GM12878 (cell line): ENCODE measurements around the gene CBX7. TPM values are rescaled to one million over a fixed set of nuclear protein-coding genes. Genes with fewer than 3 reads are reported as not detected.

Experiments used
- ASH2L ChIP-seq: fragments of 300-600, 200-600 bp; sonication (generic); IDR thresholded peaks from 2 replicates; pipeline ENCODE4 v1.6.1; 2017; ENCODE audit warnings: low read depth, mild to moderate bottlenecking, borderline replicate concordance
- FOS ChIP-seq: IDR thresholded peaks from 3 replicates; pipeline ENCODE4 v1.6.1; 2011; ENCODE audit warnings: borderline replicate concordance; ENCODE audit not compliant: insufficient read length; ENCODE audit errors: extremely low read depth
- HDGF ChIP-seq: fragments of 450-650 bp; IDR thresholded peaks from 2 replicates; pipeline ENCODE4 v1.6.1; 2016; ENCODE audit warnings: antibody characterized with exemption
- PAX8 ChIP-seq: fragments of 450-650 bp; IDR thresholded peaks from 2 replicates; pipeline ENCODE4 v1.6.1; 2017; ENCODE audit warnings: mild to moderate bottlenecking, moderate library complexity
- RBBP5 ChIP-seq: fragments of 200-600 bp; sonication (generic); conservative IDR thresholded peaks from 2 replicates; pipeline ENCODE4 v1.6.1; 2016
- RFX5 ChIP-seq: IDR thresholded peaks from 2 replicates; pipeline ENCODE4 v1.6.1; 2011; ENCODE audit warnings: low read depth, low read length, improper control_type of control experiment
- SMAD5 ChIP-seq: IDR thresholded peaks from 2 replicates; pipeline ENCODE4 v1.6.1; 2016; ENCODE audit warnings: antibody characterized with exemption, low read depth
- TBL1XR1 ChIP-seq: IDR thresholded peaks from 2 replicates; pipeline ENCODE4 v1.6.1; 2012; ENCODE audit warnings: low read depth, low read length, improper control_type of control experiment
- YBX1 ChIP-seq: fragments of 450-650 bp; IDR thresholded peaks from 2 replicates; pipeline ENCODE4 v1.6.1; 2016; ENCODE audit warnings: antibody characterized with exemption
- polyA plus RNA-seq, 11 experiments: library from polyadenylated mRNA; depleted of rRNA in 4 of 11; unstranded in 6 of 11; stranded (reverse) in 5 of 11; fragments of >200 nt; fragmentation: Nextera tagmentation in 4 of 11; fragmentation: Illumina TruSeq in 1 of 11; extraction: Ambion mirVana in 4 of 11; extraction: Trizol in 1 of 11; gene quantifications; 1 replicate in 1 of 11; 2 replicates in 10 of 11; pipeline versions ENCODE4 v1.2.1 to v1.2.3, GENCODE V29; 2011 to 2016; ENCODE audit warnings: inconsistent platforms in 2 of 11, missing spikeins in 2 of 11, low read depth in 1 of 11
- total RNA-seq, 4 experiments: library from RNA; depleted of rRNA in 3 of 4; stranded (reverse); fragments of >200 nt in 3 of 4; fragmentation: Illumina TruSeq in 1 of 4; extraction: Trizol in 1 of 4; gene quantifications; 2 replicates each; pipeline versions ENCODE4 v1.2.1 to v1.2.3, GENCODE V29; 2013 to 2021
- TF ChIP-seq, protein P1 (sequence below): fragments of 450-650 bp; IDR thresholded peaks from 2 replicates; pipeline ENCODE4 v1.6.1; 2016; ENCODE audit warnings: mild to moderate bottlenecking, moderate library complexity, borderline replicate concordance
- TF ChIP-seq, protein P2 (sequence below): IDR thresholded peaks from 2 replicates; pipeline ENCODE4 v1.6.1; 2012; ENCODE audit warnings: low read depth, low read length, improper control_type of control experiment
- TF ChIP-seq, protein P3 (sequence below): fragments of 150-350 bp; IDR thresholded peaks from 2 replicates; pipeline ENCODE4 v1.6.1; 2016; ENCODE audit warnings: low read depth, low read length
- TF ChIP-seq, protein P4 (sequence below): fragments of 450-650 bp; conservative IDR thresholded peaks from 2 replicates; pipeline ENCODE4 v1.6.1; 2017; ENCODE audit warnings: mild to moderate bottlenecking, moderate library complexity
- TF ChIP-seq, protein P5 (sequence below): fragments of 450-650 bp; IDR thresholded peaks from 2 replicates; pipeline ENCODE4 v1.6.1; 2017; ENCODE audit warnings: low read depth, mild to moderate bottlenecking, moderate library complexity
- TF ChIP-seq, protein P6 (sequence below): IDR thresholded peaks from 2 replicates; pipeline ENCODE4 v1.6.1; 2011; ENCODE audit warnings: low read depth, low read length, improper control_type of control experiment, borderline replicate concordance

Gene CBX7
- total and polyA plus RNA-seq, 10 of the 15 experiments (the other 5 are each of a cell fraction or from before 2014, with no cell fraction given), result 0.18 to 17.2 (median 5.6) TPM

DNA sequence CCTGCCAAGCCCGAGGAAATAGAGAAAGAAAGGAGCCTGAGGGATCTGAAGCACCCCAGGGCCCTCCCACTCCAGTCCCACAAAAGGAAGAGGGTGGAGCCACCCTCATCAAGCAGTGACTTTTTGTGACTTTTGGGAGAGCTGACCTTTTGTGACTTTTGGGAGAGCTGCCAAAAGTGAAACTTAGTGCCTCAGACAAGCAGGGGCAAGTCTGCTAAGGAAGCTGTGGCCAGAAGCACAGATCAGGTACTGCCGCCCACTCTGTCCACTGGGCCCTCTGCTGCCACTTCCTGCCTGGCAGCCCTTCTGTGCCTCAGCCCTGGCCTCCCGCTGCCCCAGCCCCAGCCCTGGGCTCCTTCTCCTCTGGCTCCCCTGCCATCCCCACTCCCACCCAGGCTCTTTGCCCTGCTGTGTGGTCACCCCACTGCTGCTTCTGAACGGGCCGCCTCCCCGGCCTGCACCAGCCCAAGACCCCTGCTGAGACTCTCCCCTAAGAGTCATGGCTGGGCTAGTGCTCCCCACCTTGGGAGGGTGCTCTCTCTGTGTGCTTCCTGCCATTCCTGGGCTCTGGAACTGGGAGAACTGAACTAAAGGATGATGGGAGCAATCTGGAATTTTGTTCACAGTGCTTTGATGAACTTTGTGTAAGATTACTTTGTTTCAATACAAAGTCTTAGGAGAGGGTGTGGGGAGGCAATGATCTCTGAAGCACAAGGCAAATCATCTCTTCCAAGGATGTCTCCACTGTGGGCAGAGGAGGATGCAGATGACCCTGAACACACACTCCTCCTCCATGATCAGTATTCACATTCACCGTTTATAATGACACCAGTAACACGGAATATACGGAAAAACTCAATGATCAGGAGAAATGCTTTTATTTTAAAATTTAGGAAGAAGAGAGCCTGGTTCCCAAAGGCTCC is 55.1 kb downstream of the CBX7 start, which contains the start of gene APOBEC3H (continued):
- TF ChIP-seq, protein P1, sequence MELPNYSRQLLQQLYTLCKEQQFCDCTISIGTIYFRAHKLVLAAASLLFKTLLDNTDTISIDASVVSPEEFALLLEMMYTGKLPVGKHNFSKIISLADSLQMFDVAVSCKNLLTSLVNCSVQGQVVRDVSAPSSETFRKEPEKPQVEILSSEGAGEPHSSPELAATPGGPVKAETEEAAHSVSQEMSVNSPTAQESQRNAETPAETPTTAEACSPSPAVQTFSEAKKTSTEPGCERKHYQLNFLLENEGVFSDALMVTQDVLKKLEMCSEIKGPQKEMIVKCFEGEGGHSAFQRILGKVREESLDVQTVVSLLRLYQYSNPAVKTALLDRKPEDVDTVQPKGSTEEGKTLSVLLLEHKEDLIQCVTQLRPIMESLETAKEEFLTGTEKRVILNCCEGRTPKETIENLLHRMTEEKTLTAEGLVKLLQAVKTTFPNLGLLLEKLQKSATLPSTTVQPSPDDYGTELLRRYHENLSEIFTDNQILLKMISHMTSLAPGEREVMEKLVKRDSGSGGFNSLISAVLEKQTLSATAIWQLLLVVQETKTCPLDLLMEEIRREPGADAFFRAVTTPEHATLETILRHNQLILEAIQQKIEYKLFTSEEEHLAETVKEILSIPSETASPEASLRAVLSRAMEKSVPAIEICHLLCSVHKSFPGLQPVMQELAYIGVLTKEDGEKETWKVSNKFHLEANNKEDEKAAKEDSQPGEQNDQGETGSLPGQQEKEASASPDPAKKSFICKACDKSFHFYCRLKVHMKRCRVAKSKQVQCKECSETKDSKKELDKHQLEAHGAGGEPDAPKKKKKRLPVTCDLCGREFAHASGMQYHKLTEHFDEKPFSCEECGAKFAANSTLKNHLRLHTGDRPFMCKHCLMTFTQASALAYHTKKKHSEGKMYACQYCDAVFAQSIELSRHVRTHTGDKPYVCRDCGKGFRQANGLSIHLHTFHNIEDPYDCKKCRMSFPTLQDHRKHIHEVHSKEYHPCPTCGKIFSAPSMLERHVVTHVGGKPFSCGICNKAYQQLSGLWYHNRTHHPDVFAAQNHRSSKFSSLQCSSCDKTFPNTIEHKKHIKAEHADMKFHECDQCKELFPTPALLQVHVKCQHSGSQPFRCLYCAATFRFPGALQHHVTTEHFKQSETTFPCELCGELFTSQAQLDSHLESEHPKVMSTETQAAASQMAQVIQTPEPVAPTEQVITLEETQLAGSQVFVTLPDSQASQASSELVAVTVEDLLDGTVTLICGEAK, result no peak
- TF ChIP-seq, protein P2, sequence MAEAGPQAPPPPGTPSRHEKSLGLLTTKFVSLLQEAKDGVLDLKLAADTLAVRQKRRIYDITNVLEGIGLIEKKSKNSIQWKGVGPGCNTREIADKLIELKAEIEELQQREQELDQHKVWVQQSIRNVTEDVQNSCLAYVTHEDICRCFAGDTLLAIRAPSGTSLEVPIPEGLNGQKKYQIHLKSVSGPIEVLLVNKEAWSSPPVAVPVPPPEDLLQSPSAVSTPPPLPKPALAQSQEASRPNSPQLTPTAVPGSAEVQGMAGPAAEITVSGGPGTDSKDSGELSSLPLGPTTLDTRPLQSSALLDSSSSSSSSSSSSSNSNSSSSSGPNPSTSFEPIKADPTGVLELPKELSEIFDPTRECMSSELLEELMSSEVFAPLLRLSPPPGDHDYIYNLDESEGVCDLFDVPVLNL, result no peak
- TF ChIP-seq RBBP5, result no peak
- TF ChIP-seq, protein P3, sequence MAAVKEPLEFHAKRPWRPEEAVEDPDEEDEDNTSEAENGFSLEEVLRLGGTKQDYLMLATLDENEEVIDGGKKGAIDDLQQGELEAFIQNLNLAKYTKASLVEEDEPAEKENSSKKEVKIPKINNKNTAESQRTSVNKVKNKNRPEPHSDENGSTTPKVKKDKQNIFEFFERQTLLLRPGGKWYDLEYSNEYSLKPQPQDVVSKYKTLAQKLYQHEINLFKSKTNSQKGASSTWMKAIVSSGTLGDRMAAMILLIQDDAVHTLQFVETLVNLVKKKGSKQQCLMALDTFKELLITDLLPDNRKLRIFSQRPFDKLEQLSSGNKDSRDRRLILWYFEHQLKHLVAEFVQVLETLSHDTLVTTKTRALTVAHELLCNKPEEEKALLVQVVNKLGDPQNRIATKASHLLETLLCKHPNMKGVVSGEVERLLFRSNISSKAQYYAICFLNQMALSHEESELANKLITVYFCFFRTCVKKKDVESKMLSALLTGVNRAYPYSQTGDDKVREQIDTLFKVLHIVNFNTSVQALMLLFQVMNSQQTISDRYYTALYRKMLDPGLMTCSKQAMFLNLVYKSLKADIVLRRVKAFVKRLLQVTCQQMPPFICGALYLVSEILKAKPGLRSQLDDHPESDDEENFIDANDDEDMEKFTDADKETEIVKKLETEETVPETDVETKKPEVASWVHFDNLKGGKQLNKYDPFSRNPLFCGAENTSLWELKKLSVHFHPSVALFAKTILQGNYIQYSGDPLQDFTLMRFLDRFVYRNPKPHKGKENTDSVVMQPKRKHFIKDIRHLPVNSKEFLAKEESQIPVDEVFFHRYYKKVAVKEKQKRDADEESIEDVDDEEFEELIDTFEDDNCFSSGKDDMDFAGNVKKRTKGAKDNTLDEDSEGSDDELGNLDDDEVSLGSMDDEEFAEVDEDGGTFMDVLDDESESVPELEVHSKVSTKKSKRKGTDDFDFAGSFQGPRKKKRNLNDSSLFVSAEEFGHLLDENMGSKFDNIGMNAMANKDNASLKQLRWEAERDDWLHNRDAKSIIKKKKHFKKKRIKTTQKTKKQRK, result no peak
- TF ChIP-seq HDGF, result 0 out of 2 replicates have a peak, but pooled peaks have one; percentile 57
- TF ChIP-seq PAX8, result no peak
- TF ChIP-seq, protein P4, sequence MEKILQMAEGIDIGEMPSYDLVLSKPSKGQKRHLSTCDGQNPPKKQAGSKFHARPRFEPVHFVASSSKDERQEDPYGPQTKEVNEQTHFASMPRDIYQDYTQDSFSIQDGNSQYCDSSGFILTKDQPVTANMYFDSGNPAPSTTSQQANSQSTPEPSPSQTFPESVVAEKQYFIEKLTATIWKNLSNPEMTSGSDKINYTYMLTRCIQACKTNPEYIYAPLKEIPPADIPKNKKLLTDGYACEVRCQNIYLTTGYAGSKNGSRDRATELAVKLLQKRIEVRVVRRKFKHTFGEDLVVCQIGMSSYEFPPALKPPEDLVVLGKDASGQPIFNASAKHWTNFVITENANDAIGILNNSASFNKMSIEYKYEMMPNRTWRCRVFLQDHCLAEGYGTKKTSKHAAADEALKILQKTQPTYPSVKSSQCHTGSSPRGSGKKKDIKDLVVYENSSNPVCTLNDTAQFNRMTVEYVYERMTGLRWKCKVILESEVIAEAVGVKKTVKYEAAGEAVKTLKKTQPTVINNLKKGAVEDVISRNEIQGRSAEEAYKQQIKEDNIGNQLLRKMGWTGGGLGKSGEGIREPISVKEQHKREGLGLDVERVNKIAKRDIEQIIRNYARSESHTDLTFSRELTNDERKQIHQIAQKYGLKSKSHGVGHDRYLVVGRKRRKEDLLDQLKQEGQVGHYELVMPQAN, result no peak
- TF ChIP-seq TBL1XR1, result peak; percentile 62; the same call in 1 of the 2 replicates
- TF ChIP-seq YBX1, result no peak
- TF ChIP-seq, protein P5, sequence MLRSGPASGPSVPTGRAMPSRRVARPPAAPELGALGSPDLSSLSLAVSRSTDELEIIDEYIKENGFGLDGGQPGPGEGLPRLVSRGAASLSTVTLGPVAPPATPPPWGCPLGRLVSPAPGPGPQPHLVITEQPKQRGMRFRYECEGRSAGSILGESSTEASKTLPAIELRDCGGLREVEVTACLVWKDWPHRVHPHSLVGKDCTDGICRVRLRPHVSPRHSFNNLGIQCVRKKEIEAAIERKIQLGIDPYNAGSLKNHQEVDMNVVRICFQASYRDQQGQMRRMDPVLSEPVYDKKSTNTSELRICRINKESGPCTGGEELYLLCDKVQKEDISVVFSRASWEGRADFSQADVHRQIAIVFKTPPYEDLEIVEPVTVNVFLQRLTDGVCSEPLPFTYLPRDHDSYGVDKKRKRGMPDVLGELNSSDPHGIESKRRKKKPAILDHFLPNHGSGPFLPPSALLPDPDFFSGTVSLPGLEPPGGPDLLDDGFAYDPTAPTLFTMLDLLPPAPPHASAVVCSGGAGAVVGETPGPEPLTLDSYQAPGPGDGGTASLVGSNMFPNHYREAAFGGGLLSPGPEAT, result peak; percentile 62; the same call in 1 of the 2 replicates
- TF ChIP-seq, protein P6, sequence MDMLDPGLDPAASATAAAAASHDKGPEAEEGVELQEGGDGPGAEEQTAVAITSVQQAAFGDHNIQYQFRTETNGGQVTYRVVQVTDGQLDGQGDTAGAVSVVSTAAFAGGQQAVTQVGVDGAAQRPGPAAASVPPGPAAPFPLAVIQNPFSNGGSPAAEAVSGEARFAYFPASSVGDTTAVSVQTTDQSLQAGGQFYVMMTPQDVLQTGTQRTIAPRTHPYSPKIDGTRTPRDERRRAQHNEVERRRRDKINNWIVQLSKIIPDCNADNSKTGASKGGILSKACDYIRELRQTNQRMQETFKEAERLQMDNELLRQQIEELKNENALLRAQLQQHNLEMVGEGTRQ, result no peak
- no peak for TF ChIP-seq FOS
- peak; percentile 37; the same call in 1 of the 2 replicates for TF ChIP-seq SMAD5
- TF ChIP-seq ASH2L, result no peak
- TF ChIP-seq RFX5, result no peak
